ENCODE data around the gene STRAP. TPM values are rescaled to one million over a fixed set of nuclear protein-coding genes. Genes with fewer than 3 reads are reported as not detected.

STRAP gene
- total and polyA plus RNA-seq, 2 of the 13 experiments (the other 11 are each of a cell fraction or from before 2014, with no cell fraction given) = 66.9 to 118 TPM

- TF ChIP-seq SALL1 (CRISPR knock-in tag; IDR thresholded peaks at IDR 0.05) (peak; percentile 50; the same call in 1 of the 2 replicates), TAF1 (CRISPR knock-in tag; IDR thresholded peaks at IDR 0.05) (peak; percentile 92), ZNF761 (CRISPR knock-in tag; conservative IDR thresholded peaks at IDR 0.05) (peak; percentile 94), GRHL1 (CRISPR knock-in tag; conservative IDR thresholded peaks at IDR 0.05) (no peak), MYC (CRISPR knock-in tag; IDR thresholded peaks at IDR 0.05; ENCODE audit: borderline replicate concordance) (peak; percentile 38; the same call in 1 of the 2 replicates), TOE1 (CRISPR knock-in tag; IDR thresholded peaks at IDR 0.05) (no peak), REPIN1 (CRISPR knock-in tag; IDR thresholded peaks at IDR 0.05; ENCODE audit: borderline replicate concordance, low read depth) (no peak), ZNF337 (CRISPR knock-in tag; IDR thresholded peaks at IDR 0.05; ENCODE audit: borderline replicate concordance, low read depth) (no peak), ZNF274 (CRISPR knock-in tag; IDR thresholded peaks at IDR 0.05) (no peak; the same call in 1 of the 2 replicates), NCOA5 (CRISPR knock-in tag; IDR thresholded peaks at IDR 0.05) (no peak), ZNF572 (CRISPR knock-in tag; IDR thresholded peaks at IDR 0.05) (no peak), NFE2L2 (IDR thresholded peaks at IDR 0.05; ENCODE audit: low read length) (peak; percentile 2; the same call in 1 of the 2 replicates), ZNF160 (CRISPR knock-in tag; IDR thresholded peaks at IDR 0.05) (peak; percentile 85), ZNF772 (CRISPR knock-in tag; IDR thresholded peaks at IDR 0.05) (peak; percentile 90), TEAD3 (CRISPR knock-in tag; optimal IDR thresholded peaks at IDR 0.05; ENCODE audit: borderline replicate concordance) (no peak), GABPA (IDR thresholded peaks at IDR 0.05; ENCODE audit: low read depth, low read length) (peak; percentile 93), GABPA (CRISPR knock-in tag; IDR thresholded peaks at IDR 0.05; ENCODE audit: low read depth) (peak; percentile 98), ZNF503 (CRISPR knock-in tag; IDR thresholded peaks at IDR 0.05) (peak; percentile 40; the same call in 1 of the 2 replicates), ZNF678 (CRISPR knock-in tag; IDR thresholded peaks at IDR 0.05) (0 out of 2 replicates have a peak, but pooled peaks have one; percentile 10), RAD21 (CRISPR knock-in tag; IDR thresholded peaks at IDR 0.05) (peak; percentile 32; the same call in 1 of the 2 replicates), CEBPG (CRISPR knock-in tag; IDR thresholded peaks at IDR 0.05) (no peak), NFIC (IDR thresholded peaks at IDR 0.05; ENCODE audit: low read length) (0 out of 2 replicates have a peak, but pooled peaks have one; percentile 12), BRCA1 (CRISPR knock-in tag; IDR thresholded peaks at IDR 0.05) (peak; percentile 85; the same call in 1 of the 2 replicates)
- TF ChIP-seq, protein P1, sequence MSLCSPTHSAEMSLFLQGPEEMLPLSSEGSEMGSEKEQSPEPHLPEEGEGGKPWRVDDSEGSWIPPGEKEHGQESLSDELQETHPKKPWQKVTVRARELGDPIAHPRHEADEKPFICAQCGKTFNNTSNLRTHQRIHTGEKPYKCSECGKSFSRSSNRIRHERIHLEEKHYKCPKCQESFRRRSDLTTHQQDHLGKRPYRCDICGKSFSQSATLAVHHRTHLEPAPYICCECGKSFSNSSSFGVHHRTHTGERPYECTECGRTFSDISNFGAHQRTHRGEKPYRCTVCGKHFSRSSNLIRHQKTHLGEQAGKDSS (CRISPR knock-in tag; IDR thresholded peaks at IDR 0.05; ENCODE audit: borderline replicate concordance, low read depth) = peak; percentile 88
- TF ChIP-seq, protein P2, sequence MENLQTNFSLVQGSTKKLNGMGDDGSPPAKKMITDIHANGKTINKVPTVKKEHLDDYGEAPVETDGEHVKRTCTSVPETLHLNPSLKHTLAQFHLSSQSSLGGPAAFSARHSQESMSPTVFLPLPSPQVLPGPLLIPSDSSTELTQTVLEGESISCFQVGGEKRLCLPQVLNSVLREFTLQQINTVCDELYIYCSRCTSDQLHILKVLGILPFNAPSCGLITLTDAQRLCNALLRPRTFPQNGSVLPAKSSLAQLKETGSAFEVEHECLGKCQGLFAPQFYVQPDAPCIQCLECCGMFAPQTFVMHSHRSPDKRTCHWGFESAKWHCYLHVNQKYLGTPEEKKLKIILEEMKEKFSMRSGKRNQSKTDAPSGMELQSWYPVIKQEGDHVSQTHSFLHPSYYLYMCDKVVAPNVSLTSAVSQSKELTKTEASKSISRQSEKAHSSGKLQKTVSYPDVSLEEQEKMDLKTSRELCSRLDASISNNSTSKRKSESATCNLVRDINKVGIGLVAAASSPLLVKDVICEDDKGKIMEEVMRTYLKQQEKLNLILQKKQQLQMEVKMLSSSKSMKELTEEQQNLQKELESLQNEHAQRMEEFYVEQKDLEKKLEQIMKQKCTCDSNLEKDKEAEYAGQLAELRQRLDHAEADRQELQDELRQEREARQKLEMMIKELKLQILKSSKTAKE (CRISPR knock-in tag; IDR thresholded peaks at IDR 0.05; ENCODE audit: borderline replicate concordance) = 0 out of 2 replicates have a peak, but pooled peaks have one; percentile 14
These were observed at the start of gene STRAP (continued) for GRCh38 chr12:15882118-15882971.

All from HepG2 (cell line).